HG02870 (cell line): Measurements from ENCODE around the gene MYMK.

Source experiments
- ATAC-seq: cut with Tn5 transposase; IDR thresholded peaks from one replicate; pipeline ENCODE4 v1.9.1; 2021; ENCODE audit warnings: mild to moderate bottlenecking, moderate library complexity; ENCODE audit not compliant: unreplicated experiment

MYMK gene

GRCh38 chr9:133558191-133559126 is 33.7 kb upstream of the MYMK start:
- ATAC-seq: no peak

- ATAC-seq: no peak
Observed at GRCh38 chr9:133557581-133557980, 32.8 kb upstream of the MYMK start.

GRCh38 chr9:133556354-133556753 is 31.6 kb upstream of the MYMK start:
- ATAC-seq: no peak

GRCh38 chr9:133554729-133555128 is 30.0 kb upstream of the MYMK start:
- no peak for ATAC-seq

DNA sequence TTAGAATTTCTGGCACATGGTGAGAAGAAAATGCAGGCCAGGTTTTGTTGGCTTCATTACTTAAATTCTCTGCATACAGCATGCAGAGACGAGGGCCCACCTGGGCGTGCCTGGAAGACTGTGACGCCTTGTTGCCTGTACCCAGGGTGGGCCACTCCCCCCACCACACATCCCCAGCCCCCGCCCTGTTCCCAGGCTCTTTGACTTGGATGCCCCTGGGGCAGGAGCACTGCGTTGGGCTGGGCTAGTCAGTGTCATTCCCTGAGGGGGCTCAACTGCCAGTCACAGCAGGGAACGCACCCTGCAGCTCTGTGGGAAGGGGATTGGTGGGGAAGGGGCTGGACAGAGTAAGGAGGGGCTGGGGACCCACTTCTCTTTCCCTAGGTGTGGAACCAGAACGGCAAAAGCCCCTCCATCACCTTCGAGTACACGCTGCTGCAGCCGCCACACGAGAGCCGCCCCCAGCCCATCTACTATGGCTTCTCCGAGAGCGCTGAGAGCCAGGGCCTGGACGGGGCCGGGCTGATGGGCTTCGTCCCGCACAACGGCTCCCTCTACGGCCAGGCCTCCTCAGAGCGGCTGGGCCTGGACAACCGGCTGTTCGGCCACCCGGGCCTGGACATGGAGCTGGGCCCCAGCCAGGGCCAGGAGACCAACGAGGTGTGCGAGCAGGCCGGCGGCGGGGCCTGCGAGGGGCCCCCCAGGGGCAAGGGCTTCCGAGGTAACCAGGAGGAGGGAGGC is 29.4 kb upstream of the MYMK start:
- no peak for ATAC-seq

- ATAC-seq: no peak
Observed at GRCh38 chr9:133553123-133553522, 28.4 kb upstream of the MYMK start.

DNA sequence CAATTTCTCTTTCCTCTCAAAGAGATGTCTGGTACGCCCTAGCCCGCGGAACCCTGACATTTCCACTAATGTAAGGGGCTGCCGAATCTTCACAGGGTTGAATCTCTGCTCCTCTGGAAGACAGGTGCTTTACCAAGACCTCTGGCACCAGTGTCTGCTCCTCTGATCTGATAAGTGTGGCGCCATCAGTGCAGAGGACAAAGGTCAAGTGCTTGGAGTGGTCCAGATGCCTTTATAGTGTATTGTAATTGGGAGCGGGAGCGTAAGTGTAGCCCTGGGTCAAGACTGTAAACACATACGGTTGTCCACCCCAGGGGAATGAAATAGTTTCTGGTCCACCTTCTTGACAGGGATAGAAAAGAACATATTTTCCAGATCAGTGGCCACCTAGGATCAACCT is 27.5 kb upstream of the MYMK start:
- no peak for ATAC-seq

- no peak for ATAC-seq
Observed at GRCh38 chr9:133551446-133551845, 26.7 kb upstream of the MYMK start.

DNA sequence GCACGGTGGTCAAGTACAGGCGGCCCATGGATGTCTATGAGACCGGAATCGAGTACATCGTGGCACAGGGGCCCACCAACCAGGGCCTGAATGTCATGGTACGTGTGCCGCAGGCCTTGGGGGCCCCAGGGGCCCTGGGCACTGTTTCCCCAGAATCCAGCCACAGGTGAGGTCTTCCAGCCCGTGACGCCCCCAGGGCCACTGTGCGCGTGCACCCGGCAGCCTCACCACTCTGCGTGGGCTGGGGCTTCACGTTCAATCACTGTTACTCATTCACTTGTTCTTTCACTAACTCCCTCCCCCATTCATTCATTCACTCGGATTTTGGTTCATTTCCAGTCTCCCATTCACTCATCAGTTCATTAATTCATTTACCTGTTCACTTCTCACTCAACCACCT is 22.4 kb upstream of the MYMK start:
- ATAC-seq: no peak

- no peak for ATAC-seq
Observed at GRCh38 chr9:133546287-133546680, 21.5 kb upstream of the MYMK start.

DNA sequence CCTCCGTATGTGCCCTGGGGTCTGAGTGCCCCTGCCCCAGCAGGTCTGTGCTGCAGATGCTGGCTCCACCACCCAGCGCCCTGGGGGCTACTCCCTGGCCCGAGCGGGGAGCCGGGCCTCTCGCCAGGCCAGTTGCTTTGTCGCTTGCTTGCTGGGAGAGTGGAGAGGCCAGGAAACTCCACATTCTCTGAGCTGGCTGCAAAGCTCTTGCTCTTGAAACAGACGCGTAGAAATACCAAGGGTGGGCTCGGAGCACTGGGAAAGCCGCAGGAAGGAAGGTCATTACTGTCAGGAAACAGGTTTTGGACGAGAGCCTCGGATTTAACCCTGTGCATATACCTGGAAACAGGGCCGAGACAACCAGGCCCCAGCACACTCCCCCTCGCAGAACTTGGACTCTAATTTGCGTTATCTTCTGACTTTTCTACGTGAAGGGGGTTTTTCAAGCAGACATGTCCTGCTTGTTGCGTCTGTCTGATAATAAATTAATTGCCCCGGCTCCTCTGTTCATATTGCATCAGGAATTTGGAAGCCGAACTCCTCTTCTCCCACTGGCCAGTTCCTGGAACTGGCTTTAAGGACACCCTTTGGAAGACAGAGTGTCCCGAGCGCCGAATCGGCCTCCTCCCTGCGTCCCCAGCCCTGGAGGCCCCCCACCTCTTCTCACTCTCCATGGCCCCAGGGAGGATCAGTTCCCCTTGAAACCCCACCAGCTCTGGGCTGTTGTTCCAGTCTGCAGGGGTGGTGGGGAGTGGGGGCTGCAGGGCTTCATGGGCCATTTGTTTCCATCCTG is 20.9 kb upstream of the MYMK start:
- no peak for ATAC-seq

DNA sequence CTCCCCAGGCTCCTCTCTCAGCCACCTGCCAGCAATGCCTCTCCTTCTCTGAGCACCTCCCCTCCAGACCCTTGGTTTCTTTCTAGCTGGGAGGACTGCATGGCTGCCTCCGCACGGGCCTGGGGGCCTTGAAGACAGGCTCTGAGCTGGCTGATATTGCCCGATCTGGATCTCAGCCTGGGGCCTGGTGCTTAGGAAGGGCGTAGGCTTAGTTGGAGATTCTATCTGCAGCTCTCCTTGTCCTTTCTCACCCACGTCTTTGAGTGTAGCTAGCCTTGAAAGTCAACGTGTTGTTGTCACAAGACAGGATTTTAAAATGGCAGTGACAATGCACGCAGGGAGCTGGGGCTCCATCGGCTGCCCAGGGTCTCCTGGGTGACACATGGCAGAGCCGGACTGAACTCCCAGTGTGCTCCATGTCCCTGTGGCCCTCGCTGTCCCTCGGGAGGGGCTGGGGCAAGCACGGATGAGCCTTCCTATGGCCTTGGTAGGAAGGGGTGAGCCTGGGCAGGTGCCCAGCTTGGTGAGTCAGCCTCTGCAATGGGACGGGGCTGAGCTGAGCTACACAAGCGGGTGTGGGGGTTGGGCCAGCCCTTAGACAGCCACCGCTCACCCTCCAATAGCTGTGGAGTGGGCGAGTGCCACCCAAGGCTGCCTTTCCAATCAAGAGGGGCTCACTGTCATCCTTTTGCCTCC is 19.2 kb upstream of the MYMK start:
- no peak for ATAC-seq

- ATAC-seq: no peak
Observed at GRCh38 chr9:133542002-133542401, 17.2 kb upstream of the MYMK start.

DNA sequence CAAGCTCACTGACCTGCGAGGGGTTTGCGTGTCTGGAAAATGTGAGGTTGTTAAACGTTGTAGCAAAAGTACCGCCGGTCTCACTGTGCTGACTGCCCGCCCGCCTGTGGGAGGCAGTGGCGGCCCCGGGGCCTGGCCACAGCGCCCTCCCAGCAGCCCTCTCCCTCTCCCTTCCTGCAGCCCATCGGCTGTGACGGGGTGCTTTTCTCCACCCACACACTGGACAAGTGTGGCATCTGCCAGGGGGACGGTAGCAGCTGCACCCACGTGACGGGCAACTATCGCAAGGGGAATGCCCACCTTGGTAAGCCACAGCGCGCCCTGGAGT is 15.9 kb upstream of the MYMK start:
- ATAC-seq: no peak

DNA sequence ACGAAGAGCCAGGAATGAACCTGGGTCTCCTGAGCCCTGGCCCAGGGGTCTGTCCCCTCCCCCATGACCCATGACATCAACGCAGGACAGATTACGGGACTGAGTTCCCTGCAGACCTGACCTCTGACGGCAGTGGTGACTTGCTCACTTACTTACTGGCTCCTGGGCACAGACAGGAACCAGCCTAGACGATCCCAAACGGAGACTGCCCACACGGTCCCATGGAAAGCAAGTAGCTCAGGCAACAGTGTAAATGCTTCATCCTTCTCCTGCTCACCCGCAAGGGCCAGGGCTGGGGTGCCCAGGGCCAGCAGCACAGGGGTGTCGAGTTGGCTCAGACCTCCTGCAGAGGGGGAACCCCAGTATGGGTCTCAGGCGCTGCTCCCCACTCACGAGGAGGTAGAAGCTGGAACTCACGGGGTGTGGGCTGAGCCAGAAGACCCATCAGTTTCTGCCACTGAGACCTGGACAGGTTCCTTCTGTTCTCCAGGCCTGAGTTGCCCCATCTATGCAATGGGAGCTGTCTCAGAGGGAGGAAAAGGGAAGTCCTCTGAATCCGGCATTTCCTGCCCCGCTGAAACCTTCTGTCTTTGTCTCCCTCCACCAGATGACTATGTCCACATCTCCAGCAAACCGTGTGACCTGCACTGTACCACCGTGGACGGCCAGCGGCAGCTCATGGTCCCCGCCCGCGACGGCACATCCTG is 15.4 kb upstream of the MYMK start:
- ATAC-seq: no peak

GRCh38 chr9:133538851-133539833 is 14.4 kb upstream of the MYMK start:
- ATAC-seq: no peak

- no peak for ATAC-seq
Observed at GRCh38 chr9:133538176-133538575, 13.4 kb upstream of the MYMK start.

- no peak for ATAC-seq
Observed at GRCh38 chr9:133537257-133537656, 12.5 kb upstream of the MYMK start.

- no peak for ATAC-seq
Observed at GRCh38 chr9:133536536-133536935, 11.8 kb upstream of the MYMK start.
